Motor neuron (in vitro differentiated cells): ENCODE measurements around the gene PINLYP. TPM values are rescaled to one million over a fixed set of nuclear protein-coding genes. Genes with fewer than 3 reads are reported as not detected.
"Not testable (repeated sequence)": the region's sequence is repeated elsewhere in the genome, so short reads cannot be mapped to it uniquely, and the experiment has no call there.

ENCODE experiments used
- ATAC-seq, 8 experiments: fragments of 200-7000 bp; cut with Tn5 transposase; replicated peaks in 6 of 8; 2 replicates each; pipeline ENCODE4 v1.8.0; 2021; ENCODE audit warnings: mild to moderate bottlenecking in 8 of 8, moderate library complexity in 8 of 8
- H3K27ac ChIP-seq, 2 donors: fragments of 250-450 bp; sonication (Bioruptor Pico); 2 replicates each; pipeline ENCODE4 v1.9.0; 2021; ENCODE audit warnings: antibody characterized with exemption in 2 of 2, mild to moderate bottlenecking in 2 of 2, moderate library complexity in 1 of 2
- H3K4me1 ChIP-seq, 2 donors: fragments of 250-450 bp; sonication (Bioruptor Pico); replicated peaks in 1 of 2; 2 replicates each; pipeline ENCODE4 v1.6.1; 2021; ENCODE audit warnings: antibody characterized with exemption in 2 of 2, mild to moderate bottlenecking in 2 of 2, moderate library complexity in 1 of 2
- H3K4me3 ChIP-seq, 5 donors: fragments of 250-450 bp; sonication (Bioruptor Pico); 2 replicates each; pipeline ENCODE4 v1.9.0; 2021; ENCODE audit warnings: antibody characterized with exemption in 5 of 5, mild to moderate bottlenecking in 5 of 5, moderate library complexity in 4 of 5
- WGBS, 10 experiments: fragments of 450-650 bp; shearing (Covaris generic); methylation state at CpG; one replicate each; pipeline ENCODE4 v1.0.0; 2022; 5-methylcytosine and 5-hydroxymethylcytosine counted together
- in situ Hi-C, 9 experiments: fragments of 400-800 bp; cut with MboI; loops; one replicate each; pipeline ENCODE4 v1.15.0; 2021; ENCODE audit warnings: low sequenced_read_pairs in 9 of 9, low pct_unique_long_range_greater_than_20kb in 2 of 9; ENCODE audit not compliant: unreplicated experiment in 9 of 9
- total RNA-seq, 8 experiments: library from RNA; unstranded; fragments of 300-600 nt; gene quantifications; 2 replicates each; pipeline versions ENCODE4 v1.2.3 to v1.2.4, GENCODE V29; 2022

PINLYP gene
- total RNA-seq, 8 experiments from 2014 or later: 0.64 to 22.4 (median 3.0) TPM

DNA sequence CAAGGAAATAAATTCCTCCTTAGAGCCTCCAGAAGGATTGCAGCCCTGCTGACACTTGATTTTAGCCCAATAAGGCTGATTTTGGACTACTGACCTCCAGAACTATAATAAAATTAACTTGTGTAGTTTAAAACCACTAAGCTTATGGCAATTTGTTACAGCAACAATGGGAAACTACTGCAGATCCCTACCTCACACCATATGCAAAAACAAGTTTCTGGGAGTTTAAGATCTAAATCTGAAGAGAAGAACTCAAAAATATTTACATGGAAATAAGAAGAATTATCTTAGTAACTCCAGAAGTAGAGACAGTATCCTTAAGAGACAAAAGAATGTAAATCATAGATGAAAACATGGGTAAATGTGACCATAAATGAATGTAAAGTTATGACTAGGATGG, 36.7 kb upstream of the PINLYP start:
- no peak for ATAC-seq
- in situ Hi-C loops: no loop called here
- Histone ChIP-seq H3K4me1 (no peaks in the 10 kb centered on the region), H3K27ac (no peak overlapping the region), H3K4me3 (no peak overlapping the region)

DNA sequence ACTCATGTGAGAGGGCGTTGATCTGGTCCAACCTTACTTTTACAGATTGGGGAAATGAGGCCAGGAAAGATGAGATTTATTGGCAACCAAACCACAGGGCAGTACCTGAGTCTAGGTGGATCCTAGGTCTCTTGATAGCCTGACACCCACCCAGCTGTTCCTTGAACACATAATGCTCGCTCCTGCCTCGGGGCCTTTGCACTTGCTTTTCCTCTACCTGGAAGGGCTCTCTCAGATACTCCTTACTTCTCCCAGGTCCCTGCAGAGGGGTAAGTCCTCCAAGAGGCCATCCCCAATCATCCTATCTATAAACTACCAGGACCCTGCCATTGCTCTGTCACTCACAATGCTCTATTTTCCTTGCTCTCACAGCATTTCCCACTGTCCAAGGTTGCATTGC, 35.2 kb upstream of the PINLYP start:
- 0 to 100% (median 100%) methylated on average over 1 to 3 of the region's 3 CpGs; no CpG with 5 or more reads in 3 of the 10 experiments for WGBS, 10 experiments
- ATAC-seq: no peak
- in situ Hi-C loops: no loop called here
- H3K4me3 ChIP-seq: no peak overlapping the region
- no peaks in the 10 kb centered on the region for H3K4me1 ChIP-seq
- no peak overlapping the region for H3K27ac ChIP-seq

DNA sequence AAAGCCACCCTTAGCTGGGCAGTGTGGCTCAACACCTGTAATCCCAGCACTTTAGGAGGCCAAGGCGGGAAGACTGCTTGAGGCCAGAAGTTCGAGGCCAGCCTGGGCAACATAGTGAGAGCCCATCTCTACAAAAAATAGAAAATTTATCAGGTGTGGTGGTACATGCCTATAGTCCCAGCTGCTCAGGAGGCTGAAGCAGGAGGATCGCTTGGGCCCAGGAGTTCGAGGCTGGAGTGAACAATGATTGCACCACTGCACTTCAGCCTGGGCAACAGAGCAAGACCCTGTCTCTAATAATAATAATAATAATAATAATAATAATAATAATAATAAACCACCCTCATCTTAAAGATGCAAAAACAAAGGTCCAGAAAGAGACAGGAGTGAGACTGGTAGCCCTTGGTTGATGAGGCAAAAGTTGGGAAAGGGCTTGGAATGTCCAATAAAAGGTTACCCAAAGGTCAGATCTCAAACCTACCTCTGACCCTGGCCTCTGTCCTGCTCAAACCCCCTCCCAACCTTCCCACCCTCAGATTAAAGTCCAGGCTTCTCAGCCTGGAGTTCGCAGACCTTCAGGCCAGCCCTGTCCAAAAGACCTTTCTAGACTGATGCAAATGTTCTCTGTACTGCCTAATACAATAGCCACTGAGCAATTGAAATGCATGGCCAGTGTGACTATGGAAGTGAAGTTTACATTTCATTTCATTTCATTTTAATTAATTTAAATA, 33.5 kb upstream of the PINLYP start:
- H3K4me3 ChIP-seq: no peak overlapping the region
- H3K4me1 ChIP-seq: no peaks in the 10 kb centered on the region
- no peak overlapping the region for H3K27ac ChIP-seq
- 60 to 93% (median 91%) methylated on average over 1 to 4 of the region's 5 CpGs; no CpG with 5 or more reads in 5 of the 10 experiments for WGBS, 10 experiments
- in situ Hi-C loops: no loop called here
- ATAC-seq: no peak

DNA sequence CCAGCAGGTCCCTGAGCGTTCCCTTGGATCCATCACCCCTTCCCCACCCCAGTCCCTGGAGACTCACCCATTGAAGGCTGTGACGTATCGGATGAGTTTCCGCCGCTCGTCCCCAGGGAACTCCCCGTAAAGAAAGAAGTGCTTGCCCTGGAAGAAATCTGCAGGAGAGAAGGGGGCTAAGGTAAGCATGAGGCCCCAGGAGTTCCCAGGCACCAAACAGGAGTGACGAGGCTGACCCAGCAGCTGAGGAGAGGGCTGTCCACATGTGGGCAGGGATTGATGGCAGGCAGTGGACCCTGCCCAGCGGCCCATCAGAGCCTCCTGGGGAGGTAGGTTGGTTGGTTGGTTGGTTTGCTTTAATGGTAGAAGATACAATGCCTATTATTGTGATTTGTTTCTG, 31.5 kb upstream of the PINLYP start:
- ATAC-seq: no peak

DNA sequence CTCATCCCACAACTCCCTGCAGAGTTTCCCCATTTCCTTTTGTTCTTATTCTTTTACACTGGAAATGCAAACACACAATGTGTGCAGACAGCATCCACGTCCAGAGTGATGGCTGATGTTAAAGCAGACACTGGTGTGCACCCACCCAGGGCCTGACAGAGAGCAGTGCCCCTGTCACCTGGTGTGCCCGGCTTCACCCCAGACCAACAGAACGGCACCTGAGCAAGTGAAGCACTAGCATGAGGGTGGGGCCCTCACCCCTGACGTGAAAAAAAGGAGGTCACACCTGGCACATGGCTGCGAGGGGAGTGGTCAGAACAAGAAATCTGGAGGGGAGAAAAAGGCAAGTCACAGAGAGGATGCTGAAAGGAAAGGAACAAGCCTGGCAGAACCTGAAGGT, 30.3 kb upstream of the PINLYP start:
- 80 to 94% (median 88%) methylated on average over 1 to 5 of the region's 5 CpGs; no CpG with 5 or more reads in 5 of the 10 experiments for WGBS, 10 experiments
- Histone ChIP-seq H3K27ac (no peak overlapping the region), H3K4me1 (no peaks in the 10 kb centered on the region), H3K4me3 (no peak overlapping the region)
- no peak for ATAC-seq
- in situ Hi-C loops: no loop called here

More for the DNA sequence above, 31.5 kb upstream of the PINLYP start:
- H3K4me1 ChIP-seq: no peaks in the 10 kb centered on the region
- H3K27ac ChIP-seq: no peak overlapping the region
- 100% methylated on average over 1 to 6 of the region's 9 CpGs; no CpG with 5 or more reads in 7 of the 10 experiments for WGBS, 10 experiments
- in situ Hi-C loops: no loop called here
- H3K4me3 ChIP-seq: no peak overlapping the region

DNA sequence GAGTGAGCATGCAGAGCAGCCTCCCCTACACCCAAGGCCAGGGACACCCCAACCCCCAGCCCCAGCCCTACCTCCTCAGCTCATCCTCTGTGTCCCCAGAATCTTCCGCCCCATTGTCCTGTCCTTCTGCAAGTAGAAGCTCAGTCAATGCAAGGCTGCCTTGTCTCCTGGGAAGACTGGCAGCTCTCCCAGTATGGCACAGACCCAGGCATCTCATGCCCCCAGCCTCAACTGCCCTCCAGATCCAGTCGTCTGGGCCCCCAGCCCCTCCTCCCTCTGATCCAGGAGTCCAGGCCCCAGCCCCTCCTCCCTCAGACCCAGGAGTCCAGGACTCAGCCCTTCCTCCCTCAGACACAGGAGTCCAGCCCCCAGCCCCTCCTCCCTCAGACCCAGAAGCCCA, 29.6 kb upstream of the PINLYP start:
- in situ Hi-C loops: no loop called here
- no peaks in the 10 kb centered on the region for H3K4me1 ChIP-seq
- no peak overlapping the region for H3K4me3 ChIP-seq
- WGBS, 10 experiments: no CpG with 5 or more reads among the region's 2 CpGs
- H3K27ac ChIP-seq: no peak overlapping the region
- peak in 1 of 8 experiments; percentile 43 for ATAC-seq

DNA sequence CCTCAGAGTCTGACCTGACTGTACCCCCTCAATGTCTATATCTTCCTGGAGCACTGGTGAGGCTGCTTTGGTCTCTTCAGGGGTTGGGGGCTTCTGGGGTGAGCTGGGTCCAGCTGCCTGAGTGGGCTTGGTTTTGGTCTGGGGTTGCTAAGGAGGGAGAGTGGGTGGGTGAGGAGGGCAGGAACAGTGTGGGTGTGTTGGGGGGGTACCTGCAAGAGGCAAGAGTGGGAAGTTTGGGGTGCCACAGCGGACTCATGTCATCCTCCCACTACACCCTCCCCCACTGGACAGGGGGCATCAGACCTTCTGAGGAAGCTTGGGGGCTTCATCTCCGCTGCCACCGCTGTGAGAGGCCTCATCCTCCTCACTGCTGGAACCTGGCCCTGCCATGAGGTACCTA, 29.0 kb upstream of the PINLYP start:
- in situ Hi-C loops: no loop called here

DNA sequence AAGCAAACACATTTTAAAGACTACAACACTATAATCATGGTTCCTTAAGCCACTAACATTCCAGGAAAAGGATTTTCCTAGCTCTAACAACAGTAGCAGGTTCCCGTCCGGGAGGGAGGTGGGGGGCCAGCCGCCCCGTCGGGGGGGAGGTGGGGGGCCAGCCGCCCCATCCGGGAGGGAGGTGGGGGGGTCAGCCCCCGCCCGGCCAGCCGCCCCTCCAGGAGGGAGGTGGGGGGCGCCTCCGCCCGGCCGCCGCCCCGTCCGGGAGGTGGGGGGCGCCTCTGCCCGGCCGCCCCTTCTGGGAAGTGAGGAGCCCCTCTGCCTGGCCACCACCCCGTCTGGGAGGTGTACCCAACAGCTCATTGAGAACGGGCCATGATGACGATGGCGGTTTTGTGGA, 27.7 kb upstream of the PINLYP start:
- H3K4me3 ChIP-seq, H3K27ac ChIP-seq, H3K4me1 ChIP-seq, in situ Hi-C loops, ATAC-seq: not testable (repeated sequence)
- no CpG with 5 or more reads among the region's 24 CpGs for WGBS, 10 experiments

More for the DNA sequence above, 29.0 kb upstream of the PINLYP start:
- Histone ChIP-seq H3K4me1 (no peaks in the 10 kb centered on the region), H3K4me3 (no peak overlapping the region), H3K27ac (no peak overlapping the region)
- WGBS, 10 experiments: 100% methylated on average over 1 of the region's 3 CpGs; no CpG with 5 or more reads in 8 of the 10 experiments
- ATAC-seq: no peak

DNA sequence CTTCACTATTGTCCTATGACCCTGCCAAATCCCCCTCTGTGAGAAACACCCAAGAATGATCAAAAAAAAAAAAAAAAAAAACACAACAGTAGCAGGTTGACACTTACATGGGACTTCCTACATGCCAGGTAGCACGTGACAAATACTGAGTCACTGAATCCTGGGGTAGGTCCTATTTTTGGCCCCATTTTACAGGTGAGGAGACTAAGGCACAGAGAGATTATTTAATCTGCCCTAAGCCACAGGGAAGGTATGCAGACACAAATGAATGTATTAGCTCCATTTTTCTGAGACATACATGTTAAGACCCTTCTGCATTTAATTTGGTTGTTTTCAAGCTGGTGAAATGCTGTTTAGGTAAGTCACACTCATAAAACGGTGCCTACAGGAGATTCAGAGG, 26.9 kb upstream of the PINLYP start:
- H3K27ac ChIP-seq: no peak overlapping the region
- 54 to 100% (median 90%) methylated on average over 1 to 2 of the region's 2 CpGs; no CpG with 5 or more reads in 2 of the 10 experiments for WGBS, 10 experiments
- in situ Hi-C loops: no loop called here
- peak in 1 of 8 experiments; percentile 35 for ATAC-seq
- H3K4me1 ChIP-seq: no peaks in the 10 kb centered on the region
- H3K4me3 ChIP-seq: no peak overlapping the region

DNA sequence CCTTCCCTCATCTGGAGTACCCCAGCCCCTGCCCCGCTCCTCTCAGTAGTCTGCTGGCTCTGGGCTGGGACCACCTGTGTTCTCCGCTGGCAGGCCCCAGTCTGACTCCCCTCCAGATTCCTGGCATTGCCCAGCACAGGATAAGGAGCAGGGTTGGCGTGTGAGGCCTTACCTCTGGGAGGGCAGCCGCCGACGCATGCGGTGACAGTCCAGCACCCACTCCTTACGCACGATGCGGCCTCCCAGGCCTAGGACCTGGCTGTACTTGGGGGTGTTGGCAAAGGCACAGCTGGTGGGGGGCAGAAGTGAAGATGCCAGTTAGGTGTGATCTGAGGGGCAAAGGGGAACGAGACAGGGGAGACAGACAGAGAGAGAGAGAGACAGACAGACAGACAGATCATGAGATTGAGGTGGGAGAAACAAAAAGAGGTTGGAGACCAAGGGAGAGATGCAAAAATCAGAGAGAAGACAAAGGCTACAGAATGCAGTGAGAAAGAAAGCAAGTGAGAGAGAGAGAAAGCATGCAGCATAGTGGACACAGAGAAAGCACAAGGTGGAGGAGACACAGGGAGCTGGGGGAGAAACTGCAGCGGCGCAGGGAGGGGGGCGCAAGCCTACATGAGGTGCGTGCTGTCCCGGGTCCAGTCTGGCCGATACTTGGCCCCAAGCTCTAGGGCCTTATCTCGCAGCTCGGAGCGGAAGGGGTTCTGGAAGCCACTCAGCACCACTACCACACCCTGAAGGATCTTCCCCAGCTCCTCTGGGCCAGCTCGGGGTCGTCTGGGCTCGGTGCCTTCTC, 24.0 kb upstream of the PINLYP start:
- Histone ChIP-seq H3K27ac (no peak overlapping the region), H3K4me3 (no peak overlapping the region), H3K4me1 (no peaks in the 10 kb centered on the region)
- ATAC-seq: no peak
- 0 to 100% (median 89%) methylated on average over 1 to 8 of the region's 23 CpGs; no CpG with 5 or more reads in 1 of the 10 experiments for WGBS, 10 experiments
- in situ Hi-C loops: no loop called here

DNA sequence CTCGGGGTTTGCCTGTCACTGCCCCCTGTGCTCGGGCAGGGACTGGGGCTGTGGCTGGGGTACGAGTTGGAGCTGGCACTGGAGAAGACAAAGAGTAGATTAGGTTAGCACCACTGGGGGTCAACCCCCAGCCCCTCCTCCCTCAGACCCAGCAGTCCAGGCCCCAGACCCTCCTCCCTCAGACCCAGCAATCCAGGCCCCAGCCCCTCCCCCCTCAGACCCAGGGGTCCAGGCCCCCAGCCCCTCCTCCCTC, 23.5 kb upstream of the PINLYP start:
- Histone ChIP-seq H3K4me3 (no peak overlapping the region), H3K27ac (no peak overlapping the region), H3K4me1 (no peaks in the 10 kb centered on the region)
- no peak for ATAC-seq
- no CpG with 5 or more reads among the region's 3 CpGs for WGBS, 10 experiments
- in situ Hi-C loops: no loop called here

DNA sequence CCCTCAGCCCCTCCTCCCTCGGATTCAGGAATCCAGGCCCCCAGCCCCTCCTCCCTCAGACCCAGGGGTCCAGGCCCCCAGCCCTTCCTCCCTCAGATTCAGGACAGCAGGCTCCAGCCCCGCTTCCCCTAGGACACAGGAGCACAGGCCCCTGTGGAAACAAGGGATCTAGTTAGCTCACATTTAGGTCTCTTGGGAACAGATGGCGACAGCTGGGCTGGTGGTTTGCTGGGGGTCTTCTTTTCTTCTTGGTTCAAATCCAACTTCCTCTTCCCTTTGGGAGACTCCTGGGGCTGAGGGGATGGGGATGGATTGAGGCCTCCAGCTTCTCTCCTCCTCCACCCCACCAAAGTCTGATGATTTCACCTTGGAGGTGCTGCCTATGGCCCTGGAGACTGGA, 23.0 kb upstream of the PINLYP start:
- no peaks in the 10 kb centered on the region for H3K4me1 ChIP-seq
- no peak overlapping the region for H3K4me3 ChIP-seq
- in situ Hi-C loops: no loop called here
- WGBS, 10 experiments: no CpG with 5 or more reads among the region's 3 CpGs
- H3K27ac ChIP-seq: no peak overlapping the region
- ATAC-seq: no peak

DNA sequence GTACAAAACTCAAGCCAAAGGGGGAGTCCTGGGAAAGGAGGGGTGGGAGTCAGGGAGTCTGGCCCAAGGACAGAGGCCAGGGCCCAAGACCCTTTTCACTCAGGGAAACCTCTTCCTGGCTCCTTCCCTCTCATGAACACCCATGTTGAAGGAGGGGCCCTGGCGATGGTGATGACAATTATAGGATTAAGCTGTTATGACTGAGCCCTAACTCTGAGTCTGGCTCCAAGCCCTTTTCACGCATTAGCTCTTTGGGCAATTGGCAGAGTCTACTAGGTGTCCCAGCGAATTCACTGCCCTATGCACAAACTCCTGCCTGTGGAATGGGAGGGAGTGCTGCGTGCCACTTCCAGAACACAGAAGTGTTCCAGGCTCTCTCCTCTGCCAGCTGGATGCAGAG, 21.9 kb upstream of the PINLYP start:
- Histone ChIP-seq H3K27ac (no peak overlapping the region), H3K4me3 (no peak overlapping the region), H3K4me1 (no peaks in the 10 kb centered on the region)
- WGBS, 10 experiments: 33 to 100% (median 98%) methylated on average over 1 to 4 of the region's 4 CpGs; no CpG with 5 or more reads in 4 of the 10 experiments
- in situ Hi-C loops: no loop called here
- ATAC-seq: no peak
